H1 (cell line): ENCODE results near the gene SERINC5. TPM values are rescaled to one million over a fixed set of nuclear protein-coding genes. Genes with fewer than 3 reads are reported as not detected.

ENCODE experiments used
- CTCF ChIA-PET: fragments of 300-600 bp; sonication (Branson Sonifier 250); formaldehyde crosslinking; loops from one replicate; lab custom pipeline; 2021; ENCODE audit not compliant: partially characterized antibody; lab: Charles Lee
- POLR2A ChIA-PET: fragments of 300-600 bp; sonication (Branson Sonifier 250); formaldehyde crosslinking; loops from one replicate; lab custom pipeline; 2021; ENCODE audit warnings: inconsistent platforms; ENCODE audit not compliant: partially characterized antibody; lab: Charles Lee
- DNase-seq, 2 experiments: peaks; one replicate each; pipeline versions ENCODE4 v3.0.0 to v3.0.0-alpha.2; 2010 to 2022; ENCODE audit warnings: low spot score in 2 of 2, low read depth in 1 of 2, mixed read lengths in 1 of 2
- FAIRE-seq: peaks from 2 replicates; lab custom pipeline; 2011; peaks lifted over from hg19 to GRCh38; lab: Jason Lieb, UNC
- H2AFZ ChIP-seq: 2 replicates; pipeline ENCODE4 v1.8.1; 2012; ENCODE audit warnings: low read length, inconsistent platforms
- H2AK5ac ChIP-seq: 2 replicates; pipeline ENCODE4 v1.6.1; 2013; ENCODE audit warnings: low read depth, low read length
- H2BK120ac ChIP-seq: replicated peaks from 2 replicates; pipeline ENCODE3; 2013; ENCODE audit warnings: low read depth, low read length, inconsistent platforms
- H2BK12ac ChIP-seq: 2 replicates; pipeline ENCODE4 v1.6.1; 2013; ENCODE audit warnings: low read depth, low read length
- H2BK15ac ChIP-seq: 2 replicates; pipeline ENCODE4 v1.6.1; 2013; ENCODE audit warnings: low read length
- H2BK20ac ChIP-seq: 2 replicates; pipeline ENCODE4 v1.6.1; 2013; ENCODE audit warnings: low read length
- H2BK5ac ChIP-seq: 2 replicates; pipeline ENCODE4 v1.6.1; 2013; ENCODE audit warnings: low read depth, low read length
- H3K14ac ChIP-seq: 2 replicates; pipeline ENCODE4 v1.6.1; 2013; ENCODE audit warnings: inconsistent platforms; ENCODE audit not compliant: insufficient read length
- H3K18ac ChIP-seq: 2 replicates; pipeline ENCODE4 v1.6.1; 2013; ENCODE audit warnings: low read length; ENCODE audit errors: extremely low read depth
- H3K23ac ChIP-seq: 2 replicates; pipeline ENCODE4 v1.6.1; 2013; ENCODE audit warnings: inconsistent platforms; ENCODE audit not compliant: insufficient read length
- H3K23me2 ChIP-seq: 2 replicates; pipeline ENCODE4 v1.6.1; 2013; ENCODE audit warnings: low read depth, low read length
- H3K27ac ChIP-seq: 2 replicates; pipeline ENCODE4 v1.6.1; 2011; ENCODE audit warnings: low read depth, low read length, inconsistent platforms
- H3K27me3 ChIP-seq, 4 experiments: replicated peaks in 1 of 4; 1 replicate in 1 of 4; 2 replicates in 3 of 4; pipeline versions ENCODE4 v1.6.1 to v1.8.1; 2011 to 2013; ENCODE audit warnings: low read length in 3 of 4, mild to moderate bottlenecking in 3 of 4, inconsistent platforms in 2 of 4, mixed read lengths in 2 of 4, moderate library complexity in 1 of 4; ENCODE audit not compliant: control insufficient read depth in 3 of 4, insufficient read depth in 3 of 4; ENCODE audit errors: extremely low read depth in 1 of 4
- H3K36me3 ChIP-seq, 4 experiments: 2 replicates each; pipeline versions ENCODE4 v1.6.1 to v1.8.1; 2011 to 2013; ENCODE audit warnings: mild to moderate bottlenecking in 4 of 4, low read length in 3 of 4, moderate library complexity in 2 of 4, control low read depth in 1 of 4, inconsistent platforms in 1 of 4; ENCODE audit not compliant: insufficient read depth in 4 of 4, control insufficient read depth in 2 of 4
- H3K4ac ChIP-seq: replicated peaks from 2 replicates; pipeline ENCODE3; 2013; ENCODE audit warnings: low read length, low read depth, mixed read lengths, inconsistent platforms; ENCODE audit not compliant: insufficient read length
- H3K4me1 ChIP-seq, 4 experiments: replicated peaks in 1 of 4; 1 replicate in 1 of 4; 2 replicates in 3 of 4; pipeline versions ENCODE4 v1.6.1 to v1.8.1; 2011 to 2013; ENCODE audit warnings: low read length in 3 of 4, inconsistent platforms in 2 of 4, mixed read lengths in 1 of 4; ENCODE audit not compliant: insufficient read depth in 4 of 4, control insufficient read depth in 3 of 4
- H3K4me2 ChIP-seq, 2 experiments: 2 replicates each; pipeline versions ENCODE4 v1.6.1 to v1.8.1; 2011 to 2013; ENCODE audit warnings: low read depth in 2 of 2, low read length in 2 of 2, control low read depth in 1 of 2, inconsistent platforms in 1 of 2, mild to moderate bottlenecking in 1 of 2; ENCODE audit not compliant: insufficient read depth in 1 of 2
- H3K4me3 ChIP-seq, 4 experiments: fragments of 200-600, 300-600 bp in 1 of 4; sonication (generic), shearing (Covaris generic), sonication (Bioruptor Twin) in 1 of 4; 2 replicates each; pipeline versions ENCODE4 v1.5.1 to v1.8.1; 2011 to 2016; ENCODE audit warnings: low read length in 4 of 4, low read depth in 3 of 4, control low read depth in 2 of 4, inconsistent platforms in 2 of 4, mild to moderate bottlenecking in 2 of 4, mixed read lengths in 1 of 4, moderate library complexity in 1 of 4; ENCODE audit not compliant: insufficient read depth in 2 of 4; ENCODE audit errors: extremely low read depth in 1 of 4
- H3K56ac ChIP-seq: replicated peaks from 2 replicates; pipeline ENCODE3; 2013; ENCODE audit warnings: low read depth, mild to moderate bottlenecking, mixed read lengths, low read length, inconsistent platforms; ENCODE audit not compliant: insufficient read length
- H3K79me1 ChIP-seq: 2 replicates; pipeline ENCODE4 v1.6.1; 2013; ENCODE audit warnings: low read depth, low read length, control low read depth
- H3K79me2 ChIP-seq, 2 experiments: 2 replicates each; pipeline versions ENCODE4 v1.6.1 to v1.8.1; 2012 to 2013; ENCODE audit warnings: low read length in 2 of 2, mild to moderate bottlenecking in 2 of 2, inconsistent platforms in 1 of 2; ENCODE audit not compliant: insufficient read depth in 2 of 2, control insufficient read depth in 1 of 2
- H3K9ac ChIP-seq, 4 experiments: replicated peaks in 1 of 4; 1 replicate in 1 of 4; 2 replicates in 3 of 4; pipeline versions ENCODE4 v1.6.1 to v1.8.1; 2011 to 2013; ENCODE audit warnings: low read depth in 3 of 4, low read length in 3 of 4, control low read depth in 2 of 4, mild to moderate bottlenecking in 2 of 4, moderate library complexity in 2 of 4, inconsistent platforms in 1 of 4; ENCODE audit errors: extremely low read depth in 1 of 4
- H3K9me3 ChIP-seq, 2 experiments: 2 replicates each; pipeline versions ENCODE4 v1.6.1 to v1.8.1; 2012 to 2013; ENCODE audit warnings: mild to moderate bottlenecking in 2 of 2, moderate library complexity in 2 of 2, control low read depth in 1 of 2, inconsistent platforms in 1 of 2, low read depth in 1 of 2, low read length in 1 of 2, mixed read lengths in 1 of 2; ENCODE audit not compliant: insufficient read depth in 2 of 2
- H4K20me1 ChIP-seq, 2 experiments: replicated peaks in 1 of 2; 2 replicates each; pipeline versions ENCODE3 to v1.8.1; 2011 to 2013; ENCODE audit warnings: inconsistent platforms in 2 of 2, low read length in 2 of 2, mild to moderate bottlenecking in 1 of 2; ENCODE audit not compliant: insufficient read depth in 2 of 2, control insufficient read depth in 1 of 2
- H4K5ac ChIP-seq: 2 replicates; pipeline ENCODE4 v1.6.1; 2013; ENCODE audit warnings: low read length, low read depth, mixed read lengths, inconsistent platforms; ENCODE audit not compliant: insufficient read length
- H4K8ac ChIP-seq: 2 replicates; pipeline ENCODE4 v1.8.0; 2013; ENCODE audit warnings: mild to moderate bottlenecking, moderate library complexity, low read length, inconsistent platforms; ENCODE audit not compliant: insufficient read depth; ENCODE audit errors: extremely low read depth
- H4K91ac ChIP-seq: replicated peaks from 2 replicates; pipeline ENCODE3; 2013; ENCODE audit warnings: low read length, mixed read lengths, inconsistent platforms; ENCODE audit not compliant: insufficient read length
- BACH1 ChIP-seq: IDR thresholded peaks from 2 replicates; pipeline ENCODE4 v1.6.1; 2012; ENCODE audit warnings: low read length, improper control_type of control experiment
- JUND ChIP-seq: IDR thresholded peaks from 2 replicates; pipeline ENCODE4 v1.6.1; 2011; ENCODE audit warnings: mild to moderate bottlenecking, improper control_type of control experiment, low read length
- KDM4A ChIP-seq: IDR thresholded peaks from one replicate; pipeline ENCODE4 v1.7.1; 2012; ENCODE audit warnings: low read depth, mild to moderate bottlenecking, moderate library complexity, low read length, inconsistent platforms; ENCODE audit not compliant: severe bottlenecking
- SUZ12 ChIP-seq: fragments of 200-600 bp; sonication (generic); IDR thresholded peaks from 2 replicates; pipeline ENCODE4 v1.6.1; 2012; ENCODE audit warnings: mild to moderate bottlenecking, inconsistent platforms, low read length, moderate library complexity, mixed read lengths
- TAF7 ChIP-seq: optimal IDR thresholded peaks from 2 replicates; pipeline ENCODE3; 2011; ENCODE audit warnings: low read depth, mild to moderate bottlenecking, inconsistent platforms, low read length, moderate library complexity, borderline replicate concordance
- TCF12 ChIP-seq: IDR thresholded peaks from 2 replicates; pipeline ENCODE4 v1.6.1; 2011; ENCODE audit warnings: low read depth, mild to moderate bottlenecking, low read length
- WGBS, 2 experiments: shearing (Covaris generic) in 1 of 2; methylation state at CpG; one replicate each; pipeline versions ENCODE4 v1.1.6 to v1.1.7; 2013 to 2015; ENCODE audit warnings: low lambda C conversion rate in 2 of 2, mixed read lengths in 2 of 2, inconsistent platforms in 1 of 2, low coverage in 1 of 2, missing lambda C conversion rate in 1 of 2; ENCODE audit not compliant: insufficient replicate concordance in 2 of 2, insufficient coverage in 1 of 2, insufficient read length in 1 of 2; ENCODE audit errors: extremely low coverage in 1 of 2, missing lambda C conversion rate in 1 of 2; 5-methylcytosine and 5-hydroxymethylcytosine counted together
- polyA plus RNA-seq, 7 experiments: library from polyadenylated mRNA; depleted of rRNA in 3 of 7; stranded (reverse) in 5 of 7; unstranded in 2 of 7; fragments of >200 nt in 5 of 7; fragments of 200-250 nt in 2 of 7; gene quantifications; 1 replicate in 5 of 7; 2 replicates in 1 of 7; 4 replicates in 1 of 7; pipeline versions ENCODE4 v1.2.1 to v1.2.3, GENCODE V29; 2011 to 2013; ENCODE audit warnings: missing spikeins in 2 of 7, mixed read lengths in 2 of 7
- total RNA-seq: library from RNA; stranded (reverse); fragmentation: NEBNext Ultra II Directional; extraction: Animal tissue kit (Norgen Biotek cat#: 25700); gene quantifications from 2 replicates; pipeline ENCODE4 v1.2.1, GENCODE V29; 2021

The SERINC5 gene
- total and polyA plus RNA-seq, 2 of the 8 experiments (the other 6 are each of a cell fraction or from before 2014, with no cell fraction given) = 32.2 to 149 TPM

DNA sequence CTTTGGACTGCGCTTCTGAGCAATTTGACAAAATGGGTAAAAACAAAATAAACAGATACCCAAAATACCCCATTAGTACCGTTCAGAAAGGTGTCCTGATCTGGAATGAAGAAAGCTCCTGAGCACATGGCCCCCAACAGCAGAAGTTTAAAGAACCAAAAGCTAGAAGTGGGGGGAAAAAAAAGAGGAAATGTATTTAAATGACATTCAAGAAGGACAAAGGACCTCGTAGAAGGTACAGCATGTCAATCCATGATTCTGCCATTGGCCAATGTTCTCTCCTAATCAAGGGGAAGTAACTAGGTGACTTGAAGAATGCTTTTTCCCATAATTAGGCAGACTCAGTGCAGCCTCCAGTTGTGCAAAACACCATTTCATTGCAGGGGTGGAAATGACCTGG is 78.6 kb downstream of the SERINC5 start:
- H2AFZ ChIP-seq = no peak overlapping the region
- H4K8ac ChIP-seq = no peak overlapping the region
- TF ChIP-seq BACH1 (no peak), TAF7 (no peak), JUND (no peak), TCF12 (no peak), SUZ12 (no peak), KDM4A (no peak)
- TF ChIP-seq, all 59 proteins: peak for 0
- POLR2A ChIA-PET = interaction anchor here (0.6 to 1.3 kb wide), 3 partner anchors 10 to 17 kb away, joined by 3 to 6 read pairs (median 3); no protein-coding TSS in a partner anchor
- peaks cover 11 to 22% (median 19%) of the 10 kb centered on the region in 4 experiments for H3K4me1 ChIP-seq
- no peak overlapping the region for H3K14ac ChIP-seq
- no peak overlapping the region for H3K4ac ChIP-seq
- H4K91ac ChIP-seq = no peak overlapping the region
- no peaks in the 10 kb centered on the region for H3K9me3 ChIP-seq
- H4K20me1 ChIP-seq = no peaks in the 10 kb centered on the region
- 89% methylated on average over 3 of the region's 3 CpGs; no CpG with 5 or more reads in 1 of the 2 experiments for WGBS, 2 experiments
- peaks cover 4 to 36% of the 10 kb centered on the region in 2 experiments; a peak in 2 of 4 replicates for H3K79me2 ChIP-seq
- H3K27me3 ChIP-seq = no peaks in the 10 kb centered on the region
- H2BK5ac ChIP-seq = peak overlapping the region; percentile 38; the same call in 1 of the 2 replicates
- H3K79me1 ChIP-seq = no peaks in the 10 kb centered on the region; the same call in 1 of the 2 replicates
- H3K23ac ChIP-seq = no peak overlapping the region
- no peak overlapping the region for H2BK20ac ChIP-seq
- no peak overlapping the region for H3K4me2 ChIP-seq
- DNase-seq (no peak), FAIRE-seq (no peak)
- H3K23me2 ChIP-seq = no peaks in the 10 kb centered on the region
- no peak overlapping the region for H4K5ac ChIP-seq
- H2BK120ac ChIP-seq = no peak overlapping the region
- no peak overlapping the region for H3K4me3 ChIP-seq
- no peak overlapping the region; the same call in 1 of the 2 replicates for H2BK12ac ChIP-seq
- peak overlapping the region; percentile 83 for H2AK5ac ChIP-seq
- H2BK15ac ChIP-seq = 0 out of 2 replicates have a peak overlapping the region, but pooled peaks have one; percentile 40
- no peak overlapping the region for H3K56ac ChIP-seq
- H3K9ac ChIP-seq = no peak overlapping the region
- H3K18ac ChIP-seq = no peak overlapping the region
- CTCF ChIA-PET = interaction anchor here (1.5 to 1.6 kb wide), 3 partner anchors 12 to 98 kb away, joined by 3 to 4 read pairs (median 3); partner anchors contain the start of gene SERINC5
- H3K36me3 ChIP-seq = peaks cover 11 to 38% (median 23%) of the 10 kb centered on the region in 4 experiments
- H3K27ac ChIP-seq = peak overlapping the region; percentile 25; the same call in 1 of the 2 replicates
